HL-60 (cell line): ENCODE results near the gene KRTAP10-2.

Source experiments
- DNase-seq, 2 experiments: peaks; one replicate each; pipeline ENCODE4 v3.0.0-alpha.2; 2010 to 2020; ENCODE audit warnings: low read depth in 1 of 2, low spot score in 1 of 2
- H3K27ac ChIP-seq: fragments of 250-450 bp; sonication (Bioruptor Pico); replicated peaks from 2 replicates; pipeline ENCODE4 v1.5.1; 2020; ENCODE audit warnings: mild to moderate bottlenecking, moderate library complexity
- H3K27me3 ChIP-seq: fragments of 250-450 bp; sonication (Bioruptor Pico); 2 replicates; pipeline ENCODE4 v1.5.1; 2021; ENCODE audit warnings: mild to moderate bottlenecking, moderate library complexity; ENCODE audit not compliant: insufficient read depth, poor library complexity, severe bottlenecking
- H3K4me3 ChIP-seq: replicated peaks from 2 replicates; pipeline ENCODE4 v1.5.1; 2011; ENCODE audit warnings: mild to moderate bottlenecking, control low read depth, low read length; ENCODE audit not compliant: insufficient read depth
- GABPA ChIP-seq: IDR thresholded peaks from 2 replicates; pipeline ENCODE4 v1.6.1; 2012; ENCODE audit warnings: low read depth
- POLR2AphosphoS5 ChIP-seq: IDR thresholded peaks from 2 replicates; pipeline ENCODE4 v1.6.1; 2012; ENCODE audit warnings: low read depth
- SPI1 ChIP-seq: IDR thresholded peaks from 2 replicates; pipeline ENCODE4 v1.6.1; 2012; ENCODE audit warnings: low read depth, mild to moderate bottlenecking, borderline replicate concordance
- TF ChIP-seq, protein P1 (sequence below): IDR thresholded peaks from 2 replicates; pipeline ENCODE4 v1.6.1; 2012; ENCODE audit warnings: low read depth; ENCODE audit not compliant: insufficient replicate concordance
- TF ChIP-seq, protein P2 (sequence below): IDR thresholded peaks from one replicate; pipeline ENCODE4 v1.5.1; 2011; ENCODE audit warnings: low read length, control low read depth, inconsistent platforms; ENCODE audit not compliant: insufficient read depth

The KRTAP10-2 gene

DNA sequence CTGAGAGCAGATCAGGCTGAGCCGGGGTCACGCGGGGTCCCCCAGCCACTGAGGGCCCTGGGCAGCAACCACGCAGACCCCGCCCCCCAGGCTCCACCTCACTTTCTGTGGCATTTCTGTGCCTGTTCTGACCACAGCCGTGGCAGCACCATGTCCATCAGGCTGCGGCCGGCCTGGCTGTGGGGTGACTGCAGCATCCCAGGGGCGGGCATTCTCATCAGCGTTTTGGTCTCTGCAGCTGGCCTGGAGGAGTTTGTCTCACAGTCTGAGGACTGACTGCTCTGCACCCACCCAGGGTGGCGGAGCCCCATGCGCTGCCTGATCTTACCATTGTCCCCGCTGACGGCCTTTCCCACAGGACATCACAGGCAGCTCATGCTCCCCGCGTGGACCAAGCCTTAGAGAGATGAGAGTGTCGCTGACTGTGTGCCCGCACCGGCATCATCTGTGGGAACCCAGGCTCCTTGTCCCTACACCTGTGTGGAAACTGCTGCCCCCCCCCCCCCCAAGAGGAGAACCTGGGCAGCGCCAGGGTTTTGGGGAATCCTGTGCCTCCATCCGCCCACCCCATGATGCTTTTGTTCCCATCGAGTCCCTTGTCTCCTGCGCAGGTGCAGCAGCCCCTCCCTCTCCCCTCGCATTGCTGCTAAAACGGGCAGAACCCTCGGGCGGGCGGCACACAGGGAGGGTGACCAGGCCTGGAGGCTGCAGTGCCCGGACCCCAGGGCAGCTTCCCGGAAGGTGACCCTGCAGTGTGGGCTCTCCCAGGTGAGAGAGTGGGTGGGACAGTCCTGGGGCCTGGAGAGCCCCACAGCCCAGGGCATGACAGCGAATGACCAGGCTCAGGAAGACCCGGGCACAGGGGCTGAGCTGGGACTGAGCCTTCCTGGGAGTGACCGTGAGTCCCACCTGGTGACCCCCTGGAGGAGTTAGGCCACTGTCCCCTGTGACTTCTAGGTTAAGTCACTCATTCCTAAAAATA lies 13.1 kb downstream of the KRTAP10-2 start:
- no peak overlapping the region for H3K4me3 ChIP-seq

GRCh38 chr21:44535963-44536362 lies 15.3 kb downstream of the KRTAP10-2 start:
- Histone ChIP-seq H3K27me3 (no peaks in the 10 kb centered on the region), H3K27ac (no peak overlapping the region), H3K4me3 (no peak overlapping the region)
- no peak for DNase-seq
- TF ChIP-seq GABPA, result no peak
- TF ChIP-seq, protein P1, sequence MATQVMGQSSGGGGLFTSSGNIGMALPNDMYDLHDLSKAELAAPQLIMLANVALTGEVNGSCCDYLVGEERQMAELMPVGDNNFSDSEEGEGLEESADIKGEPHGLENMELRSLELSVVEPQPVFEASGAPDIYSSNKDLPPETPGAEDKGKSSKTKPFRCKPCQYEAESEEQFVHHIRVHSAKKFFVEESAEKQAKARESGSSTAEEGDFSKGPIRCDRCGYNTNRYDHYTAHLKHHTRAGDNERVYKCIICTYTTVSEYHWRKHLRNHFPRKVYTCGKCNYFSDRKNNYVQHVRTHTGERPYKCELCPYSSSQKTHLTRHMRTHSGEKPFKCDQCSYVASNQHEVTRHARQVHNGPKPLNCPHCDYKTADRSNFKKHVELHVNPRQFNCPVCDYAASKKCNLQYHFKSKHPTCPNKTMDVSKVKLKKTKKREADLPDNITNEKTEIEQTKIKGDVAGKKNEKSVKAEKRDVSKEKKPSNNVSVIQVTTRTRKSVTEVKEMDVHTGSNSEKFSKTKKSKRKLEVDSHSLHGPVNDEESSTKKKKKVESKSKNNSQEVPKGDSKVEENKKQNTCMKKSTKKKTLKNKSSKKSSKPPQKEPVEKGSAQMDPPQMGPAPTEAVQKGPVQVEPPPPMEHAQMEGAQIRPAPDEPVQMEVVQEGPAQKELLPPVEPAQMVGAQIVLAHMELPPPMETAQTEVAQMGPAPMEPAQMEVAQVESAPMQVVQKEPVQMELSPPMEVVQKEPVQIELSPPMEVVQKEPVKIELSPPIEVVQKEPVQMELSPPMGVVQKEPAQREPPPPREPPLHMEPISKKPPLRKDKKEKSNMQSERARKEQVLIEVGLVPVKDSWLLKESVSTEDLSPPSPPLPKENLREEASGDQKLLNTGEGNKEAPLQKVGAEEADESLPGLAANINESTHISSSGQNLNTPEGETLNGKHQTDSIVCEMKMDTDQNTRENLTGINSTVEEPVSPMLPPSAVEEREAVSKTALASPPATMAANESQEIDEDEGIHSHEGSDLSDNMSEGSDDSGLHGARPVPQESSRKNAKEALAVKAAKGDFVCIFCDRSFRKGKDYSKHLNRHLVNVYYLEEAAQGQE, result no peak
- no peak for TF ChIP-seq POLR2AphosphoS5
- TF ChIP-seq SPI1, result no peak
- TF ChIP-seq, protein P2, sequence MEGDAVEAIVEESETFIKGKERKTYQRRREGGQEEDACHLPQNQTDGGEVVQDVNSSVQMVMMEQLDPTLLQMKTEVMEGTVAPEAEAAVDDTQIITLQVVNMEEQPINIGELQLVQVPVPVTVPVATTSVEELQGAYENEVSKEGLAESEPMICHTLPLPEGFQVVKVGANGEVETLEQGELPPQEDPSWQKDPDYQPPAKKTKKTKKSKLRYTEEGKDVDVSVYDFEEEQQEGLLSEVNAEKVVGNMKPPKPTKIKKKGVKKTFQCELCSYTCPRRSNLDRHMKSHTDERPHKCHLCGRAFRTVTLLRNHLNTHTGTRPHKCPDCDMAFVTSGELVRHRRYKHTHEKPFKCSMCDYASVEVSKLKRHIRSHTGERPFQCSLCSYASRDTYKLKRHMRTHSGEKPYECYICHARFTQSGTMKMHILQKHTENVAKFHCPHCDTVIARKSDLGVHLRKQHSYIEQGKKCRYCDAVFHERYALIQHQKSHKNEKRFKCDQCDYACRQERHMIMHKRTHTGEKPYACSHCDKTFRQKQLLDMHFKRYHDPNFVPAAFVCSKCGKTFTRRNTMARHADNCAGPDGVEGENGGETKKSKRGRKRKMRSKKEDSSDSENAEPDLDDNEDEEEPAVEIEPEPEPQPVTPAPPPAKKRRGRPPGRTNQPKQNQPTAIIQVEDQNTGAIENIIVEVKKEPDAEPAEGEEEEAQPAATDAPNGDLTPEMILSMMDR, result no peak

More for the DNA sequence above, 13.1 kb downstream of the KRTAP10-2 start:
- DNase-seq, result no peak
- Histone ChIP-seq H3K27ac (no peak overlapping the region), H3K27me3 (no peaks in the 10 kb centered on the region)
- TF ChIP-seq, protein P1, result no peak
- no peak for TF ChIP-seq GABPA
- TF ChIP-seq, protein P2, result no peak
- no peak for TF ChIP-seq POLR2AphosphoS5
- TF ChIP-seq SPI1, result no peak

- Histone ChIP-seq H3K4me3 (no peak overlapping the region), H3K27me3 (no peaks in the 10 kb centered on the region), H3K27ac (no peak overlapping the region)
- no peak for TF ChIP-seq POLR2AphosphoS5
- TF ChIP-seq GABPA, result no peak
- TF ChIP-seq, protein P1, result no peak
- no peak for TF ChIP-seq SPI1
- TF ChIP-seq, protein P2, result no peak
- no peak for DNase-seq
Observed at GRCh38 chr21:44534688-44535087, 16.6 kb downstream of the KRTAP10-2 start.
